ENCODE data around the gene ITGA6.

ITGA6 gene

GRCh38 chr2:172405673-172406072, 21.7 kb upstream of the ITGA6 start:
- TF ChIP-seq CTCF (IDR thresholded peaks at IDR 0.05) = no peak

DNA sequence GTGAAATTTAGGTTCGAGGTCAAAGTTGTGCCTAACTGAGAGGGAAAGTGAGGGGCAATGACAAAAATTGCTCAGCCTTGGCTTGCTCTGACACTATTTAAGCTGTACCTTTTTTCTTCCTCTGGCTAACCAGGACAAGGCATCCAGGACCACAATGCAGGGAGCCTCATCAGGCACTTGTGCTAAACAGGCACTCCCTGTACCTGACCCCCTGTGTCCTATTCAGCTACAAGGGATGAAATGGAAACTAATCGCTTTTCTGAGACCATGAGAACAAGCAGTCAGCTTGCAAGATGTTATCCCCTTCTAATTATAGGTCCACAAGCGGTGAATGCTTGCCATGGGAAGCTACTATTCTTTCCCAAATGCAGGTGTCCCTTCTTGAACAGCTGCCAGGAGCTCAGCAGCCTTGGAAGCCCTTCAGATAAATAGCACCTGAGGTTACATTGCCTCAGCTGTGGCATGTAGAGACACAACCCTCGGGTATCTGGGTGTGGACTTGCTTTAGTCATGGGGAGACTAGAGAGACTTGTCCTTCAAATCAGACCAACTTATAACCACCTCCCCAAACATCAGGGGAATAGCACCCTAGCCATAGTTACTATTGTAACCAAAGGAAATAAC, 19.1 kb upstream of the ITGA6 start:
- TF ChIP-seq CTCF (IDR thresholded peaks at IDR 0.05) = no peak

- no peak for TF ChIP-seq CTCF (IDR thresholded peaks at IDR 0.05)
These were observed 18.3 kb upstream of the ITGA6 start for GRCh38 chr2:172409042-172409441.

GRCh38 chr2:172412984-172413492, 14.3 kb upstream of the ITGA6 start:
- no peak for TF ChIP-seq CTCF (IDR thresholded peaks at IDR 0.05)

DNA sequence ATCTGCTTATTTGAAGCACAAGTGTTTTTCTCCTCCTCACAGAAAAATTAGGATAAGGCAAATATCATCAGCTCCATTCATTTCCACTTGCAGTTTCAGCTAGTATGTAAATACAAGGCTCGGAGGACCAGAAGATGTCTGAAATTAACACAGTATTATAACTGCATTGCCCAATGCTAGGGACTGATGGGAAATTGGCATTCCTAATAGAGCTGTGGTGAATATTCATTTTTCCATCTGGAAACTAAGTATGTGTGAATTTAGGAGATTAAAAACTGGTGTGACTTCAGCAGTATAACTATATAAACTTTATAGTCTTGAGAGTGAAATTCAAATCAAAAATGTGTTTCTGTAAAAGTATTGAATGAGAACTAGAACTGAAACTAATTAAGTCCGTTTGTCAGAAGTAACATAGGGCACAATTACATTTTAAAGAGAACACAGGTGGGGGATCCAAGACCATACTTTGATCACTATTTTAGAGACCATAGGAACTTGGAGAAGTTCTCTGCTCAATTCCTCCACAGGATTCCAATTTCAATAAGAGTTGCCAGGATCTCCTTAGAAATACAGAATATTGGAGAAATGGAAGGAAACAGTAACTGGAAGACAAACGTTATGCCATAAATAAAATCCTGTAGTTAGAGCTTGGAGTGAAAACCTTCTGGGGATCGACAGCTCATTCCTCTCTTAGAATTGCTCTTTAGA, 12.1 kb upstream of the ITGA6 start:
- no peak for TF ChIP-seq CTCF (IDR thresholded peaks at IDR 0.05)

DNA sequence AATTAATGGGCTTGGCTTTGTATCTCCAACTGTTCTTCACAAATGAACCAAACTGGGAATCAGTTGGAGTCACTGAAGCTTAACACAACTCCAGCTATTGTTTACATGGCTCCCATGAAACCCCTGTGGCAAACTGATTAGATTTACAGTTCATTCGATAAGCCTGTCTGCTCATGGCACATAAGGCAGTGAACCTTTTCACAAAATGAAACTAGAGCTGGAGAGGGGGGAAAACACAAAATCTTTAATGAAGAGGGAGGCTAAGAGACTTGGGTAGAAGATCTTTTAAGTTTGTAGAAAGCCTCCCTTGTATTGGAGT, 11.6 kb upstream of the ITGA6 start:
- TF ChIP-seq CTCF (IDR thresholded peaks at IDR 0.05) = no peak

- TF ChIP-seq CTCF (IDR thresholded peaks at IDR 0.05) = no peak
These were observed 10.8 kb upstream of the ITGA6 start for GRCh38 chr2:172416447-172417058.

Data from LNCAP (cell line).